ENCODE results near the gene HES7. TPM values are rescaled to one million over a fixed set of nuclear protein-coding genes. Genes with fewer than 3 reads are reported as not detected.

Gene HES7
- total RNA-seq, 2 experiments from 2014 or later: 4.0 to 4.9 TPM

DNA sequence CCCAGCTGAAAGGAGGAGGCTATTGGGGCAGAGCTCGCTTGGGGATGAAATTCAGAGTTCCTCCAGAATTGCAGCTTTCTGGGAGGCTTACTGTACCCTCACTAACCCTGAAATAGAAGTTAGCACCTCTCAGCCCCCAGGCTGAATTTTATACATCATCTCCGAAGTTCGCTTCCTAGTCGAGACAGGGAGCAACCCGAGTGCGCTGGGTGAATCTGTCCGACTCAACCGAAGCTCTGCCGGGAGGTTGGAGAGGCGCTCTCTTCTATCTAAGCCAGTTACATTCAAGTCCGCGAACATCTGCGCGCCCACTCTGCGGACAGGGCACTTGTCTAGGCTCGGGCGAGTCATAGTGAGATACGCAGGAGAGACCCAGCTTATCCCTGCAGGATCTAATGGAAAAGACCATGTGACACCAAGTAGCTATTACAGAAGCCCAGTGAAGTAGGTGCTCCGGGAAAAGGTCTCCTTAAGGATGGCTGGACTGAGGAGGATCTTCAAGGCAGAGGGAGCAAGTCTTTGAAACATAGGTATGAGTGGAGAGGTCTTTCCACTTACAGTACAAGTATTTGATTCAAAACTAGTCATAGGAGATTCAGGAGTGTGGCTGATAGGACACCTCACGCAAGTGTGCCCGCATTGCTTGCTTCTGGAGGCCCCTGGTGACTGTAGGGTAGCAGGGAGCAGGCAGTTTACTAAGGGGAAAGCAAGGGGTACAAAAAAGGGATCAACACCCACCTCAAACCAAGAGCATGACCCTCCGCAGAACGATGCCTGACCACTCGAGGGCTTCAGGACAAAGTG, 646 bp upstream of the HES7 start:
- POLR2A ChIA-PET: interaction anchor here (0.6 to 7.1 kb wide), 14 partner anchors 10 to 177 kb away, joined by 3 to 102 read pairs (median 6); partner anchors contain the start of genes PFAS and VAMP2
- DNase-seq: peak; percentile 56
- H3K36me3 Mint-ChIP-seq (ENCODE audit: low read depth): peaks cover 9% of the 10 kb centered on the region

GRCh38 chr17:8122924-8123694, 797 bp downstream of the HES7 start:
- POLR2A ChIA-PET: interaction anchor here (1.0 to 7.1 kb wide), 14 partner anchors 15 to 126 kb away, joined by 3 to 102 read pairs (median 8); partner anchors contain the start of genes PFAS and VAMP2
- TF ChIP-seq CTCF (IDR thresholded peaks at IDR 0.05): no peak
- Mint-ChIP-seq H3K4me3 (peak overlapping the region; percentile 97), H3K27ac (no peak overlapping the region), H3K36me3 (ENCODE audit: low read depth) (peaks cover 11% of the 10 kb centered on the region), H3K4me1 (ENCODE audit: low read depth) (peaks cover 55% of the 10 kb centered on the region), H3K9me3 (no peaks in the 10 kb centered on the region), H3K27me3 (peaks cover 34% of the 10 kb centered on the region)
- CTCF ChIA-PET: interaction anchor here (0.6 to 3.5 kb wide), 14 partner anchors 9 to 178 kb away, joined by 3 to 30 read pairs (median 4); partner anchors contain the start of genes AURKB and CTC1
- DNase-seq (peak; percentile 67), ATAC-seq (peak; percentile 3)
- intact Hi-C loops (cut with micrococcal nuclease): loop anchor here (10.0 kb wide), 1 partner anchor 172 kb away; the partner anchor contains the start of gene SLC25A35

More for the DNA sequence above, 646 bp upstream of the HES7 start:
- ATAC-seq: no peak
- TF ChIP-seq CTCF (IDR thresholded peaks at IDR 0.05): no peak
- Mint-ChIP-seq H3K27ac (no peak overlapping the region), H3K27me3 (peaks cover 34% of the 10 kb centered on the region), H3K4me1 (ENCODE audit: low read depth) (peaks cover 53% of the 10 kb centered on the region), H3K9me3 (no peaks in the 10 kb centered on the region), H3K4me3 (peak overlapping the region; percentile 97)
- CTCF ChIA-PET: interaction anchor here (0.6 to 3.5 kb wide), 9 partner anchors 14 to 176 kb away, joined by 3 to 30 read pairs (median 5); no protein-coding TSS in a partner anchor
- intact Hi-C loops (cut with micrococcal nuclease): loop anchor here (2.0 to 10.0 kb wide), 2 partner anchors 28 to 170 kb away; partner anchors contain the start of genes PER1 and SLC25A35

GRCh38 chr17:8122422-8122923, 1.4 kb downstream of the HES7 start:
- peak; percentile 57 for DNase-seq
- POLR2A ChIA-PET: interaction anchor here (1.0 to 7.1 kb wide), 11 partner anchors 16 to 127 kb away, joined by 3 to 102 read pairs (median 9); partner anchors contain the start of genes PFAS and VAMP2
- Mint-ChIP-seq H3K4me3 (peak overlapping the region; percentile 97), H3K36me3 (ENCODE audit: low read depth) (peaks cover 11% of the 10 kb centered on the region), H3K4me1 (ENCODE audit: low read depth) (peaks cover 61% of the 10 kb centered on the region), H3K27ac (peak overlapping the region; percentile 17), H3K27me3 (peaks cover 36% of the 10 kb centered on the region), H3K9me3 (no peaks in the 10 kb centered on the region)
- ATAC-seq: no peak
- CTCF ChIA-PET: interaction anchor here (0.6 to 3.5 kb wide), 16 partner anchors 10 to 178 kb away, joined by 3 to 30 read pairs (median 4); partner anchors contain the start of genes AURKB and CTC1
- intact Hi-C loops (cut with micrococcal nuclease): loop anchor here (10.0 kb wide), 1 partner anchor 172 kb away; the partner anchor contains the start of gene SLC25A35
- TF ChIP-seq CTCF (IDR thresholded peaks at IDR 0.05): no peak

DNA sequence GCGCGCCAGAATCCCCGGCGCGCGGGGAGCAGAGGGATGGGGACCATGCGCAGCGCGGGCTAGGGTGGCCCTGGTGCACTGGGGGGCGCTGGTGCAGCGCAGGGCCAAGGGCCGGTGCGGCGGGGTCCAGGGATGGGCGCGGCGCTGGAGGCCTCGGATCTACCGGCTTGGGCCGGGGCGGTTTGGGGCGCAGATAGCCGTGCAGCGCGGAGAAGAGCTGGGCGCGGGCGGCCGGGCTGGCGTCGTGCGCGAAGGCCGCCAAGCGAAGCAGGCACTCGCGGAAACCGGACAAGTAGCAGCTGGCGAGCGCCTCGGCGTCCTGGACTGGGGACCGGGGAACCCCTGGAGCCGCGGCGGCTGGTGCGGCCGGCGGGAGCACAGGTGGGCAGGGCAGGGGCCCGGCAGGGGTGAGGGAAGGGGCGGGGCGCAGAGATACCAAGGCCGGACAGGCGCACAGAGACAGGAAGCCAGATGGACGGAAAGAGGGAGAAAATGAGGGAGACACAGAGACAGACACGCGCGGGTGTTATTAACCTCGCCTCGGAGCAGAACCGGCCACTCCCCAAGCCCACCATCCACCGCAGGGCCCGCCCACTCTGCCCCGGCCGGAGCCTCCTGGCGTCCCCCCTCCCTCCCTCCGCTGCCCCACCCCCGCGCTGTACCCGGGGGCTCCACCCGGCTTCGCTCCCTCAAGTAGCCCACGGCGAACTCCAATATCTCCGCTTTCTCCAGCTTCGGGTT, 2.1 kb downstream of the HES7 start:
- ATAC-seq (peak; percentile 25), DNase-seq (peak; percentile 79)
- H3K27me3 Mint-ChIP-seq: peaks cover 33% of the 10 kb centered on the region
- ChIA-PET CTCF (interaction anchor here (0.7 to 3.5 kb wide), 13 partner anchors 12 to 179 kb away, joined by 3 to 30 read pairs (median 4); partner anchors contain the start of genes AURKB and CTC1), POLR2A (interaction anchor here (1.0 to 7.1 kb wide), 9 partner anchors 17 to 102 kb away, joined by 3 to 102 read pairs (median 9); no protein-coding TSS in a partner anchor)
- intact Hi-C loops (cut with micrococcal nuclease): loop anchor here (2.0 to 10.0 kb wide), 2 partner anchors 17 to 173 kb away; partner anchors contain the start of gene SLC25A35
- H3K4me1 Mint-ChIP-seq (ENCODE audit: low read depth): peaks cover 57% of the 10 kb centered on the region
- peak; percentile 78 for TF ChIP-seq CTCF (IDR thresholded peaks at IDR 0.05)
- H3K27ac Mint-ChIP-seq: no peak overlapping the region
- peaks cover 11% of the 10 kb centered on the region for H3K36me3 Mint-ChIP-seq (ENCODE audit: low read depth)
- no peaks in the 10 kb centered on the region for H3K9me3 Mint-ChIP-seq
- H3K4me3 Mint-ChIP-seq: peak overlapping the region; percentile 97

Data from activated CD8-positive, alpha-beta T cell treated with anti-CD3 and anti-CD28 coated beads for 36 hours (primary cell).